HG03060 (cell line): Measurements from ENCODE around the gene THAP4.

Experiments used
- ATAC-seq: cut with Tn5 transposase; IDR thresholded peaks from one replicate; pipeline ENCODE4 v1.9.1; 2021; ENCODE audit warnings: low read depth, moderate number of reproducible peaks; ENCODE audit not compliant: unreplicated experiment

THAP4 gene, protein sequence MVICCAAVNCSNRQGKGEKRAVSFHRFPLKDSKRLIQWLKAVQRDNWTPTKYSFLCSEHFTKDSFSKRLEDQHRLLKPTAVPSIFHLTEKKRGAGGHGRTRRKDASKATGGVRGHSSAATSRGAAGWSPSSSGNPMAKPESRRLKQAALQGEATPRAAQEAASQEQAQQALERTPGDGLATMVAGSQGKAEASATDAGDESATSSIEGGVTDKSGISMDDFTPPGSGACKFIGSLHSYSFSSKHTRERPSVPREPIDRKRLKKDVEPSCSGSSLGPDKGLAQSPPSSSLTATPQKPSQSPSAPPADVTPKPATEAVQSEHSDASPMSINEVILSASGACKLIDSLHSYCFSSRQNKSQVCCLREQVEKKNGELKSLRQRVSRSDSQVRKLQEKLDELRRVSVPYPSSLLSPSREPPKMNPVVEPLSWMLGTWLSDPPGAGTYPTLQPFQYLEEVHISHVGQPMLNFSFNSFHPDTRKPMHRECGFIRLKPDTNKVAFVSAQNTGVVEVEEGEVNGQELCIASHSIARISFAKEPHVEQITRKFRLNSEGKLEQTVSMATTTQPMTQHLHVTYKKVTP

DNA sequence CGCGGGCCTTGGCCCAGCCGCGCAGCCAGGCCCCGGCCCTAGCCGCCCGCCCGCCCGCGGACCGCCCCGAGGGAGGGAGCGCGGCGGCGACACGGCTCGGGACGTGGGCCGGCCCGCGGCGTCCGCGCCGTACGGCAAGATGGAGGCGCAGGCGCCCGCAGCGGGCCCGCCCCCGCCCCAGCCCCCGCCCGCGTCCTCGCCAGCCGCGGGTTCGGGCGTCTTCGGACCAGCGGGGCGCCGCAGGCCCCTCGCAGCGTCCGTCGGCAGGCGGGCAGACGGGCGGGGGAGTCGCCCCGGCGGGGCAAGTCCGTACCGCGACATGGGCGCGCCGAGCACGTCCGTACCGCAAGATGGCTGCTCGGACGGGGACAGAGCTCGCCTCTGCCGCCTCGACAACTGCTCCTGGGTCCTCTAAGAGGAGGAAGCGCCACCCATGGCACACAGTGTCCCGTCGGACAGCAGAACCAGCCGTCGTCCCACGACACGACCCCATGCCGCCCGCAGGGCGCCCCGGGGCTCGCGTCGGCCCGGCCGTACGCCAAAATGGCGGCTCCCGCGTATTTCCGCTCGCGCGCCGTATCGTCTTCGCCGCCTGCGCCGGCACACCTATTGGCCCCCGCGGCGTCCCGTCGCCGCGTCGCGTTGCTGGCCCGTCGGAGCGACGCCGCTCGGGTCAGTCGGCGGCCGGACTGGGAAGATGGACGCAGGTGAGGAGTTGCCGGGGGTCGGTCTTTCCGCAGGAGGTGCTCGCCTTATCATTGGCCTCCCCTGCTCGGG lies at the start of gene THAP4, which contains the start of gene ATG4B:
Gene THAP4 (minus strand): TSS at position 141 of the 777 bp plus-strand sequence. CDS start 141 bp downstream, outside the sequence.
Gene ATG4B (plus strand): TSS at position 676 of the 777 bp plus-strand sequence. CDS start 22 bp downstream, at position 698.
- no peak for ATAC-seq

DNA sequence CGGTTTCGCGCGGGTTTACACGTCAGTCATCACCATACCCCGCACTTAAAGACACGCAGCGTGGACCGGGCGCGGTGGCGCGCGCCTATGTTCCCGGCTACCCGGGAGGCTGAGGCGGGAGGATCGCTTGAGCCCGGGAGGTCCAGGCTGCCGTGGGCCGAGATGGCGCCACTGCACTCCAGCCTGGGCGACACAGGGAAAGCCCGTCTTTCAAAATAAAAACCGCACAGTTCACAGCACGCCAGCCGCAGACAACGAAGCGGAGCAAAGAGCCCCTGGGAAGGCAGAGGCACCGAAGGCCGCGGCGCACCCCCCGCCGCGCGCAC lies 49.3 kb upstream of the THAP4 start:
- ATAC-seq: peak; percentile 10

DNA sequence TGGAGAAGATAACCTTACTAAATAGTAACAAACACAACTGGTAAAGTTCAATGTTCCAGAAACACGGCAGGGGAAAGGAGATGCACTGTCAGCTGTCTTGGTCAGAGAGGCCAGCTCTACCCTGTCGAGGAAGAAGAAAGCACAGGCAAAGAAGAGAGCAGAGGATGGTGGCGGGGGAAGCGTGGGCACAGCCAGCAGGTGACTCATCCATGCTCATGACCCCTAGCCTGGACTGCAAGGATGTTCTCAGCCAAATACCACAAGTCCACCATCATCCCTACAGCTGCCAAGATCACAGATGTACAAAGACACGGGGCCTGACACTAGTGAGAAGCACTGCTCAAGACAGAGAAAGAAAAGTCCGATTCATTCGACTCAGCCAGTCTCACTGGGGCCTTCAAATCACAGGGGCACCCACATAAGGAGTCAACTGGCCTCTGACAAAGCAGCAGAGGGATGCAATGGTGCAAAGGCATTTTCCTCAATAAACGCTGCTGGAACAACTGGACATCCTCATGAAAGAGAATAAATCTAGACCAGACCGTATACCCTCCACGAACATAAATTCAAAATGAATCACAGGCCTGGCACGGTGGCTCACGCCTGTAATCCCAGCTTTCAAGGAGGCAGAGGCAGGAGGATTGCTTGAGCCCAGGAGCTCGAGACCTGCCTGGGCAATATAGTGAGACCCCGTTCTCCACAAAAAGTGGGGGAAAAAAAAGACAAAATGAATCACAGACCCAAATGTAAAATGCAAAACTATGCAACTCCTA lies 44.1 kb upstream of the THAP4 start:
- no peak for ATAC-seq

DNA sequence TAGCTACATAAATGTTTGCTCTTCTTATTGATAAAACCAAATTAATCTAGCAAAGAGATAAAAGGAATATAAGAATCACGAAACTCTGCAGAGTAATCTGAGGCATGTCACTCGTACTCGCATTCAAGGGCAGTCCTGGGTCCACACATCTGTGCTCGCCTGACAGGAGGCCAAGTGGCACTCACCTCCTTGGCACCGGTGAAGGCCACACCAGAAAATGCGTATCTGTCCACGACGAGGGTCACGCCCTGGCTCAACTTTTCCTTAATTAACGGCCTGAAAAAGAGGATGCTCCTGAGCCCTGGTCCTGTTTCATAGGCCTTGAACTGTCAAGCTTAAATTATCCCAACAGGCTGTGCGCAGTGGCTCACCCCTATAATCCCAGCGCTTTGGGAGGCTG lies 43.1 kb upstream of the THAP4 start:
- ATAC-seq: no peak

DNA sequence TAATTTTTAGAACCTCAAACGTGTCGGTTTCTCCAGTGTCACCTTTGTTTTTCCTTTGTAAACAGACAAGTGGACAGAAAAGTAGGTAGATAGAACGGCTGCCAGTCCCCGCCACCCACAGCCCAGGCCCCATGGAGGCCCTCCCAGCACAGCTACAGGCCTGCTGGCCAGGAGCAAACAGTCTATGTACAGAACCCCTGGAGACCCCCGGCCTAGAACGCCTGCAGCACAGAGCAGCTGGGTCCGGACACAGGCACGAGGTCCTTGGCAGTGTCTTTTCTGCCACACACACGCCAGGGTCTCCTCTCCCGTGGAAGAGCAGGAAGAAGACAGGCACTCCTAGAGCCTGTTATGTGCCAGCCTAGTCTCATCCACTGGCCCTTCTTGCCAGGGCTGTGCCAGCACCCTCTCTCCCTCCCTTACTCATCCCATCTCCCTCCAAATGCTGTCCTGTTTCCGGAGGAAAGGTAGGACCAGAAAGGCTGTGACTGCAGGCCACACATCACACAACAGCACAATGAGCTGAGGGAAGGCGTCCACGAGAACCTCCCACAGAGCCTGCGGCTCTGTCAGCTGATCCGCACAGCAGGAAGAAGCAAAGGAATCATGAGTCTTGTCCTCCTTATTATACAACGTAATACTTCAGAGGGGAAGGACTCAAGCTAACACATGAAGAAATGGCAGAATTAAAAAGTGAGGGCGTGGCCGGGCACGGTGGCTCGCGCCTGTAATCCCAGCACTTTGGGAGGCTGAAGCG lies 42.0 kb upstream of the THAP4 start:
- ATAC-seq: no peak

DNA sequence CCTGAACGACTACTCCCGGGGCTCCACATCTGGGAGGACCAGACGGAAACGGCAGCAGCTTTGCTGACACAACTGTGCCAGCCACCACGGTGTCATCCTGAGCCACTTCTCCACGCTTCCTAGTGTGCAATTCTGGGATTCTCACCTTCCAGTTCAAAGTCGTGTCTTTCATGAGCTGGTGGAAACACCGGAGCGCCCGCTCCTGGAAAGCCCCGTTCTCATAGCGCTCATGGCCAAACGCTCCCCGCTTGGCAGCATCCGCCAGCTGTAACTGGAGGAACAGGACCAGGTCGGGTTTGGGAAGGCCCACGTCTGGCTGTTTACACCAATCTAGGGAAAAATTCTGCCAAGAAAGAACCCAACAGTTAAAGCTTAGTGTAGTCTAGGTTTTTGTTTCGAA lies 41.3 kb upstream of the THAP4 start:
- ATAC-seq: no peak

DNA sequence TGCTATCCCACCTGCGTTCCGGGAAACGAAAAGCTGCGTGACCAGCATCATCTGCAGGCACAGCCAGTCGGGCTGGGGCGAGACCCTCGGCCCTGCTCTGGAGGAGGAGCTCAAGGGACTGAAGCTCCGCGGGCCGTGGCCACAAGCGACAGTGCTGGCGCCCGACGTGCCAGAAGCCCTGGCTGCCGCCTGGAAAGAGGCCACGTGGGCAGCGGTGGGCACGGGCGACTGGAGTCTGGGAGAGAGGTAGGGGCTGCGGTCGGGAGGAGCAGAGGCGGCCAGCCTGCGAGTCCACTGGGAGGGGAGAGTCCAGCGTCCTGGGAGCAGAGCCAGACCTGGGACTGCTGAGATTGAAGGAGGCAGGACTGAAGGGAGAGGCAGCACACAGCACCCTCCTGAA lies 40.4 kb upstream of the THAP4 start:
- no peak for ATAC-seq

DNA sequence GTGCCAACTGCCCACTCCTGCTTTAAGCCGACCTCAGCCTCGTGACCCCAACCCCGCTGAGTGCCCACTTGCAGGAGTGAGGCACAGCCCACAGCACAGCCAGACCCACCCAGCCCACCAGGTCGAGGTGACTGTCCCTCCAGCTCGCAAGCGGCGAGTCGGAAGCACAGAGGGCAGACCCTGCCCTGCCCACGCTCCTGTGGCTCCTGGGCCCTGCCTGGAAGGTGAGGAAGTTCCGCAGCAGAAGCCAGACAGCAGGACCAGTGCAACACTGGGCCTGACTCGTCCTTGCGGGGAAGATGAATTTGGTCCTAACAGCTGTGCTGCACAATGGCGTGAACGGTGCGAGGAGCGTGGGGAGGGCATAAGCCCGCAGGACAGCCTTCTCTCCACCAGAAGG lies 39.7 kb upstream of the THAP4 start:
- ATAC-seq: no peak

DNA sequence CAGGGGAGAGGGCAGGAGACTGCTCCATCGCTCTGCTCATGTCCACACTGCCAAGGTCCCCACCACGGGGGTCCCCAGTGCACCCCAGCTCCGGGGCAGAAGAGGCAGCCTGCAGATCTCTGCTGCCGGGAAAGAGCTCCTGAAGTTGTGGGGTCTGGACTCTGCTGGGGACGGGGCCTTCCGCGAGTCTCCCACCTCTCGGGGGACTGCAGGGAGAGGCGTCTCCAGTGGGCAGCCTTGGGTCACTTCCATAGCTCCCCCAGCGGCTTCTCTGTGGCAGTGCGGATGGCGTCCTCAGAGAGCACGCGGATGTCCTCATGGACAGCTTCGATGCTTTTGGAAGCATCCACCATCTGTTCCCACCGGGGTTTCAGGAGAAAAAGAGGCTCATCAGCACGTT lies 38.9 kb upstream of the THAP4 start:
- no peak for ATAC-seq

DNA sequence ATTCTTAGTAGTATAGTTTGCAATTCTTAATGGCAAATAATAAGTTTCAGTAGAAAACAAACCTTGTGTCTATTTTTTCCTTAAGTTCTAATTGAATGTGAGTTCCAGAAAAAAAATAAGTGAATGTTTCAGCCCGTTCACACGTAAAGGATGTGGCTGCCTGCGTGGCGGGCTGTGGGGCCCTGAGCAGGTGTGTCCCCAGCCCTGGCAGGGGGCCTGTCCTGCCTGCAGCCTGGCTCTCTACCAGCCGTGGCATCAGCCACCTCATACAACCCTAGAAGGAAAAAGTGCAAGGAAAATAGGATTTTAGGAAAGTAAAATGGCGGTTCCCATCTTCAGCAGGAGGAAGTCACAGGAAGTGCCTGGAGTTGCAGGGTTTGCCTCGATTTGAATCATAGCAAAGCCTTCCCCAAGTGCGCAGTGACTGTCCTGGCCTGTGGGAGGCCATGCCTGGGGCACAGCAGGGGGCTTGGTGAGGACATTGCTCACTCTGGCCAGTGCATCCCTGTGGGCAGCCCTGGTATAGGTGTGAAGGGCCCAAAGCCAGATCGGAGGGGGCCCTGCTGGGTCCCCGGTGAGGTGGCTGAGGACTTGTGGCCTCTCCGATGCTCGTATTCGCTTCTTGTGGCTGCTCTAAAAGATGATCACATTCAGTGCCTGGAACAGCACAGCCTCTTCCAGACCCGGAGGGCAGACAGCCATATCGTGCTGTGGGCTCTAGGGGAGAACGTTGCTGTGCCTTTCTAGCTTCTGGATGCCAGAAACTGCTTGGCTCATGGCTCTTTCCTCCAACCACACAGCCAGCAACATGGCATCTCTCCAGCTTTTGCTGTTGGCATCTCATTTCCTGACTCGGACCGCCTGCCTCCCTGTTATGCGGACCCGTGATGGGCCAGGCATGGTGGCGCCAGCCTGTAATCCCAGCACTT lies 37.1 kb upstream of the THAP4 start:
- ATAC-seq: no peak

DNA sequence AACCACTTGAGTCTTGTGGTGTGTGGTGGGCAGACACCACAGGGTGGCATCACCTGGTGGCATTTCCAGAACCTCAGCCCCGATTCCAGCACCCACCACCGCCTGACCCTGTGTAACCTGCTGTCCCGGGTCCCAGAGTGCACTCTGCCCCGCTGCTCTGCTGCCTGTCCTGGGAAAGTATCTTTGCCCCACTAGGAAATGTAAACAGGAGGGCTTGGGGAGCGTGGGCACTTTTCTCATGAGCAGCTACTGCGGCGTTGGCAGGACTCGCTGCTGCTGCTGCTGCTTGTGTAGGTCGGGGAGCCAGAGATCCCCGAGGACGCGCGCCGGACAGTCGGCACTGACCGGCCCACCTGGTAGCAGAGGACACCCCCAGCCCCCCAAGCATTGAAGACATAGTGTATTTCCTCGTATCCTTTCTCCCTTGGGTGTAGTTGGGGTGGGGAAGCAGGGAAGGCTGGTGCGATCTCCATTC lies 36.3 kb upstream of the THAP4 start:
- no peak for ATAC-seq

DNA sequence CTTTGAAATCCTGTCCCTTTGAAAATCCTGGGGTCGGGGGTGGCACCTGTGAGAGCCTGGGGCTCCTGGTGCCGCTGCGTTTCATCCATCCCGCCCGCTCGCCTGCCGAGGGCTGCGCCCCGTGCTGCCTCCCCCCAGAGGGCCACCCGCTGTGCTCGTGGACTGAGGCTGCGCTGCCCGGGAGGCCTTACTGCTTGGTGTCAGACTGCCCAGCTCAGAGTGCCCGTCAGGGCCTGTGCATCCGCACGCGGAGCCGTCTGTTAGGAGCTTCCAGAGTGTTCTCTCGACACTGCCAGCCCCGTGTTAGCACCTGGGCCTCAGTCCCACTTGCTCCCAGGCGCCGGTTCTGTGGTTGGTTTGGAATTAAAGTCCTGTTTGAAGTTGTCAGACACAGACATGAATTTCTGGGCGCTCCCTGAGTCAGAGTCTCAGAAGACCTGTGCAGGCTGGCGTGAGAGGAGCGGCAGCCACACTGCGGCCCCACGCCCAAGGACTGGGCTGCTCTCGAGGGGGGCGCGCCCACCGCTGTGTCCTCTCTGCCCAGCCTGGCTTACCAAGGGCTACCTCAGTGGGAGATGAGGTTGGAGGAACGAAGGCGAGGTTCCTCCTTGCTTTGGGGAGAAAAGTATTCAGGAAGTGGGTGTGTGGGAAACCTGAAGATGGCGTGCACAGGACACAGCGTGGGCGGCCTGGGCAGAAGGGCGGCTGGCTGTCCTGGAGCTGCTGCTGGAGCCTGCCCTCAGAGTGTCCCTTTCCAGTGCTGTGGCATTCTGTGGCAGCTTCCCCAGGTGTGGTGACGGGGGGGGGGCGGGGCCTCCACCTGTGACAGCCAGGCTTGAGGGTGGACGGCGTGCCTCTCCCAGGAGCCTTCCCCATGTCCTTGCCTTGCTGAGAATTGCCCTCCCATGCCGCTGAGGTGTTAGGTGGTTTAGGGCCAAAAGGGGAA lies 35.6 kb upstream of the THAP4 start:
- ATAC-seq: no peak

DNA sequence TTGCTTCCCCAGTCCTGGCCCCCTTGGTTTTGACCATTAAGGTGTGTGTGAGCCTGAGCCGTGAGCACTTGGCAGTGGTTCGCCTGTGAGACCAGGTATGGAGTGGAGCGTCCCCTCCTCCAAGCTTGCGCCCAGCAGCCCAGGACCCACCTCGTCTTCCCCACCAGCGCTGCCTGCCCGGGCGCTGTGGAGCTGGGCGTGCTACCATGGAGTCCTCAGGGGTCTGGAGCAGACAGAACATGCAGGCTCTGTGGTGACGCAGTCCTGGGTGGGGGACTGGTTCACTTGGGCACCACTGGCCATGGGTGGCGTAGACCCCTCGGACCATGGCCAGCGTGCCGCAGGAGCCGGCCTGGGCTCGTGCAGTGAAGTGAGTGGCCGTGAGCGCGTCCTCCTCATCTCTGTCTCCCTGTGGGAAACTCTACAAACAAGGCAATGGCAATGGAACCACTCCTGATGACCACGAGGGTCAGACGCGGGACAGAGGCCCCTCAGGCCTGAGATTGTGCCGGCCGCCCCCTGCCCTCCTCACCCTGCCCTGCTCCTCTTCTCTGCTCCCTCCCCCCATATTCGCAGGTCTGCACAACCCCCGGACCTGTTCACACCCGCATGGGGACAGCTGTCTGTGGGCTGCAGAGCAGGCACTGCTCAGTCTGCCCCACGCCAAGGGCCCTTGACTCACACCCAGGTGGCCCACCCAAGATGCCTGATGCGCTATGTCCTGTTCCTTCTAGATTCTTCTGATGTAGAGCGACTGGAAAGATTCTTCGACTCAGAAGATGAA lies 34.7 kb upstream of the THAP4 start:
- no peak for ATAC-seq

DNA sequence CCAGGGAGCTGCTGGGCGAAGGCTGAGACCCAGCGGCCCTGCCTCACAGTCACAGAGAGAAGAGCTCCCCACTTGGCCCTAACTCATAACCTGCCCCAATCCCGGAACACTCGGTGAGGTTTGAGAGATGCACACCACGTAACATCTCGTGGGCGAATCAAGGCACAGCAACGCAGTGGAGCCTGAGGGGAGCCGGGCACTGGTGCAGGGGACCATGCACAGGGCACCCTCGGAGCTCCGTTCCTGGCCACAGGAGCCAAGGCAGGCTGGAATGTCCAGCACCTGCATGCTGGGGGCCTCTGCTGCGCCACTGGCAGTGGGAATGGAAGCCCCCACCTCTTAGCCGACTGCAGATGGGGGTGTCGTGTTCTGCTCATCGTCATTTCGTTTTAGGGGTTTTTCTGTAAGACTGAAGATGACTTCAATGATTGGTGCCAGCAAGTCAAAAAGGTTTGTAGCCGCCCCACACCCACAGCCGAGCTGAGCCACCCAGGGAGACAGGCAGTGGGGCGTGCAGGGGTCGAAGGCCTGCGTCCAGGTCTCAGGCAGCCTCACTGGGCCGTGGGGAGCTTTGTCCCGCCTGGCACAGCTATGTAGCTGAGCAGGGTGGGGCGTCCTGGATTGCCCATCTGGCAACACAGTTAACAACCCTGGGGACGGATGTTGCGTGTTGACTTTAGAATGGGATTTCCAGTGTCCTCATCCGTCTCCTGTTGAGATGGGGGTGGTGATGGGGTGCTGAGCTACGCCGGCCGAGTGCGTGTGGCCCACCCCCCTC lies 33.6 kb upstream of the THAP4 start:
- ATAC-seq: no peak

DNA sequence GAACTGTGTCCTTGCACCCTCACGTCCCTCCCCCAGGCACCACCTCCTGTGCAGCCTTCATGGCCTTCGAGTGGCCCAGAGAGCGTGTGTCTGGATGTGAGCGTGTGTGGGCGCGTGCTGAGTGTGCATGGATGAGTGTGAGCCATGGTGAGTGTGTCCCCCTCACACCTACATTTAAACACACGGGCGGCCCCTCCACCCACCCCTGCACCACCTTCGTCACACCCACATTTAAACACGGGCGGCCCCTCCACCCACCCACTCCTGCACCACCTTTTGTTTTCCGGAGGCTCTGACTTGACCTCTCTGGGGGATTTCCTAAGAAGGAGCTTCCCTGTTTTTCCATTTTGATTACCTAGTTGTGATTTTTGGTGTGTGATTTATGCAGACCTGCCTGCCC lies 31.9 kb upstream of the THAP4 start:
- ATAC-seq: no peak

DNA sequence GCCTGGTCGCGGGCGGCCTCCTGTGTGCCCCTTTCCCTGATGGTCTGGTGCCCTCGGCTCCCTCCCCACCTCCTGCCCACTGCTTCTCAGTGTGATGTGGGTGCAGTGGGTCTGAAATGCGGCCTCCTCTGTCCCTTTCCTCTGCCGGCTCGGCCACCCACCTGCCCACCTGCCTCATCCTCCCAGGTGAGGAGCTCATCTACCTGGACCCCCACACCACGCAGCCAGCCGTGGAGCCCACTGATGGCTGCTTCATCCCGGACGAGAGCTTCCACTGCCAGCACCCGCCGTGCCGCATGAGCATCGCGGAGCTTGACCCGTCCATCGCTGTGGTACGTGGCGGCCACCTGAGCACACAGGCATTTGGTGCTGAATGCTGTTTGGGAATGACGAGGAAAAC lies 31.4 kb upstream of the THAP4 start:
- ATAC-seq: no peak
